H1 (cell line): ENCODE measurements around the gene PDGFD. TPM values are rescaled to one million over a fixed set of nuclear protein-coding genes. Genes with fewer than 3 reads are reported as not detected.

Source experiments
- CHD2 ChIP-seq: IDR thresholded peaks from 2 replicates; pipeline ENCODE4 v1.6.1; 2012; ENCODE audit warnings: low read length, improper control_type of control experiment
- NRF1 ChIP-seq: IDR thresholded peaks from 2 replicates; pipeline ENCODE4 v1.6.1; 2011; ENCODE audit warnings: mild to moderate bottlenecking, low read depth, low read length, improper control_type of control experiment
- SAP30 ChIP-seq: fragments of 300-600 bp; sonication (generic); IDR thresholded peaks from 2 replicates; pipeline ENCODE4 v1.7.1; 2012; ENCODE audit warnings: low read length, moderate library complexity, mild to moderate bottlenecking, inconsistent platforms; ENCODE audit not compliant: insufficient read depth, insufficient replicate concordance
- SIN3A ChIP-seq, 2 experiments: IDR thresholded peaks in 1 of 2; conservative IDR thresholded peaks in 1 of 2; 2 replicates each; pipeline ENCODE4 v1.6.1; 2011 to 2012; ENCODE audit warnings: low read length in 2 of 2, improper control_type of control experiment in 1 of 2, low read depth in 1 of 2, mild to moderate bottlenecking in 1 of 2
- polyA plus RNA-seq, 7 experiments: library from polyadenylated mRNA; depleted of rRNA in 3 of 7; stranded (reverse) in 5 of 7; unstranded in 2 of 7; fragments of >200 nt in 5 of 7; fragments of 200-250 nt in 2 of 7; gene quantifications; 1 replicate in 5 of 7; 2 replicates in 1 of 7; 4 replicates in 1 of 7; pipeline versions ENCODE4 v1.2.1 to v1.2.3, GENCODE V29; 2011 to 2013; ENCODE audit warnings: missing spikeins in 2 of 7, mixed read lengths in 2 of 7
- total RNA-seq: library from RNA; stranded (reverse); fragmentation: NEBNext Ultra II Directional; extraction: Animal tissue kit (Norgen Biotek cat#: 25700); gene quantifications from 2 replicates; pipeline ENCODE4 v1.2.1, GENCODE V29; 2021

The PDGFD gene
- total and polyA plus RNA-seq, 2 of the 8 experiments (the other 6 are each of a cell fraction or from before 2014, with no cell fraction given), result 1.1 to 3.9 TPM

GRCh38 chr11:104136861-104137260 is 27.1 kb downstream of the PDGFD start (continued):
- TF ChIP-seq SAP30 (no peak), CHD2 (no peak), SIN3A (conservative IDR thresholded peaks at IDR 0.05 in 1 of 2, IDR thresholded peaks at IDR 0.05 in 1 of 2; ENCODE audit: low read depth in 1 of 2, low read length in 2 of 2) (no peak), NRF1 (no peak)
